Measurements from ENCODE around the gene CRISP3.
"Not testable (repeated sequence)": the region's sequence is repeated elsewhere in the genome, so short reads cannot be mapped to it uniquely, and the experiment has no call there.

CRISP3 gene

GRCh38 chr6:49744259-49744658 is at the start of gene CRISP3:
TSS of gene CRISP3 (minus strand) at chr6:49744388. CDS start at chr6:49744367, 21 bp downstream.
- no peak for DNase-seq

- DNase-seq, result no peak
Measured at GRCh38 chr6:49790341-49790740, 46.2 kb upstream of the CRISP3 start.

GRCh38 chr6:49787176-49787575 is 43.0 kb upstream of the CRISP3 start, which contains the start of gene PGK2:
TSS of gene PGK2 (minus strand) at chr6:49787285. CDS start at chr6:49787187, 98 bp downstream.
- DNase-seq, result no peak

- no peak for DNase-seq
Measured at GRCh38 chr6:49784272-49784671, 40.1 kb upstream of the CRISP3 start.

GRCh38 chr6:49782725-49783124 is 38.5 kb upstream of the CRISP3 start:
- no peak for DNase-seq

- no peak for DNase-seq
Measured at GRCh38 chr6:49782293-49782692, 38.1 kb upstream of the CRISP3 start.

GRCh38 chr6:49776444-49776843 is 32.3 kb upstream of the CRISP3 start:
- DNase-seq, result no peak

- DNase-seq, result no peak
Measured at GRCh38 chr6:49775043-49775442, 30.9 kb upstream of the CRISP3 start.

- no peak for DNase-seq
Measured at GRCh38 chr6:49772285-49772684, 28.1 kb upstream of the CRISP3 start.

GRCh38 chr6:49766762-49767161 is 22.6 kb upstream of the CRISP3 start:
- DNase-seq, result no peak

GRCh38 chr6:49764571-49765236 is 20.5 kb upstream of the CRISP3 start:
- DNase-seq, result no peak

- DNase-seq, result no peak
Measured at GRCh38 chr6:49743429-49743828, 759 bp downstream of the CRISP3 start.

GRCh38 chr6:49739423-49739822 is 4.8 kb downstream of the CRISP3 start:
- DNase-seq, result no peak

GRCh38 chr6:49736017-49736508 is 8.1 kb downstream of the CRISP3 start:
- DNase-seq, result no peak

- no peak for DNase-seq
Measured at GRCh38 chr6:49733680-49734079, 10.5 kb downstream of the CRISP3 start.

- DNase-seq, result no peak
Measured at GRCh38 chr6:49732781-49733180, 11.4 kb downstream of the CRISP3 start.

- no peak for DNase-seq
Measured at GRCh38 chr6:49730251-49730650, 13.9 kb downstream of the CRISP3 start.

GRCh38 chr6:49723917-49724316 is 20.3 kb downstream of the CRISP3 start:
- not testable (repeated sequence) for DNase-seq

GRCh38 chr6:49721297-49721696 is 22.9 kb downstream of the CRISP3 start:
- DNase-seq, result no peak

GRCh38 chr6:49720372-49720771 is 23.8 kb downstream of the CRISP3 start:
- DNase-seq, result no peak

GRCh38 chr6:49713346-49713745 is 30.8 kb downstream of the CRISP3 start, which contains the start of gene CRISP2:
TSS of gene CRISP2 (minus strand) at chr6:49713543. CDS start at chr6:49709196, 4,347 bp downstream.
- no peak for DNase-seq

GRCh38 chr6:49698478-49698877 is 45.7 kb downstream of the CRISP3 start:
- DNase-seq, result no peak

GRCh38 chr6:49693512-49693911 is 50.7 kb downstream of the CRISP3 start:
- DNase-seq, result no peak

GRCh38 chr6:49692534-49692933 is 51.7 kb downstream of the CRISP3 start:
- no peak for DNase-seq

All from activated CD4-positive, alpha-beta T cell treated with anti-CD3 and anti-CD28 coated beads, Interleukin-2, amount 50 U/mL, for 1 hour (primary cell).